22Rv1 (cell line): ENCODE data around the gene GLOD5.

Experiments used
- CTCF ChIP-seq: fragments of 450-650 bp; IDR thresholded peaks from 2 replicates; pipeline ENCODE4 v1.5.1; 2017; ENCODE audit warnings: mild to moderate bottlenecking
- ZFX ChIP-seq: fragments of 450-650 bp; IDR thresholded peaks from 2 replicates; pipeline ENCODE4 v1.6.1; 2017; ENCODE audit warnings: antibody characterized with exemption, borderline replicate concordance

- no peak for TF ChIP-seq CTCF
- no peak for TF ChIP-seq ZFX
These were observed 20.2 kb downstream of the GLOD5 start for GRCh38 chrX:48781705-48782104.
